MM.1S (cell line): Measurements from ENCODE around the gene KCTD18.

ENCODE experiments used
- CTCF ChIP-seq: fragments of 300-600 bp; sonication (generic); IDR thresholded peaks from 2 replicates; pipeline ENCODE4 v1.5.1; 2016; ENCODE audit warnings: antibody characterized with exemption, low read length, mixed read lengths
- EZH2 ChIP-seq: fragments of 300-600 bp; sonication (generic); optimal IDR thresholded peaks from 2 replicates; pipeline ENCODE3; 2017; ENCODE audit warnings: low read depth, mild to moderate bottlenecking, antibody characterized with exemption, low read length, mixed read lengths
- EZH2phosphoT487 ChIP-seq: fragments of 300-600 bp; sonication (generic); IDR thresholded peaks from 2 replicates; pipeline ENCODE4 v1.6.1; 2018; ENCODE audit warnings: antibody characterized with exemption, low read length

DNA sequence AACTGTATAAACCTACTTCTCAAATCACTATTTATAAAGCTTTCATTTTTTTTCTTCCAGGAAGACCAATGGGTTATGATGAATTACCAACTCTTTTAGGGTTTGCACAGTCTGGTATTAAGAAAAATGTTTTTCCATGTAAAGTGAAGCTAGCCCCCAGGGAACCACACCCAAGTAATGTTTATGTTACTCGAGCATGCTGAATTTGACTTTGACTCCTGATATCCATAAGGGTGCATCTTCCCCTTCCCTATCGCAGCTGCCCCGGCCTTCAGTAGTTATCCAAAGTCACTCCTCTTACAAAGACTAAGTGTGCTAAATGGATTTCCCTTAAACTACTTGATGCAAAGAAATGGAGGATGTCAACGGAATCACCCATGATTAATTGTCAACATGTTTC, 21.7 kb downstream of the KCTD18 start:
- TF ChIP-seq EZH2 (no peak), CTCF (no peak), EZH2phosphoT487 (no peak)
